Naive thymus-derived CD4-positive, alpha-beta T cell (primary cell): ENCODE measurements around the gene SLC39A11. TPM values are rescaled to one million over a fixed set of nuclear protein-coding genes. Genes with fewer than 3 reads are reported as not detected.
A peak's percentile ranks its signal among the peaks of the same experiment; 100 is the strongest.

Experiments
- ATAC-seq: fragments of 150-1000 bp; cut with Tn5 transposase; 2 replicates; pipeline ENCODE4 v1.10.0; 2021; ENCODE audit warnings: mild to moderate bottlenecking, moderate library complexity
- CTCF ChIA-PET: fragments of 350-600 bp; sonication (Branson Sonifier 250); formaldehyde crosslinking; loops from one replicate; lab custom pipeline; 2021; ENCODE audit warnings: antibody characterized with exemption; lab: Charles Lee
- POLR2A ChIA-PET: fragments of 350-600 bp; sonication (Branson Sonifier 250); formaldehyde crosslinking; loops from one replicate; lab custom pipeline; 2021; ENCODE audit warnings: antibody characterized with exemption, inconsistent platforms; lab: Charles Lee
- DNase-seq, 9 donors: peaks; one replicate each; pipeline versions ENCODE4 v3.0.0 to v3.0.0-alpha.2; 2020 to 2022; ENCODE audit warnings: mixed read lengths in 1 of 9
- H3K27ac ChIP-seq: one replicate; pipeline ENCODE4 v1.7.0; 2013; ENCODE audit warnings: mild to moderate bottlenecking, low read depth, low read length, moderate library complexity
- H3K27me3 ChIP-seq, 2 donors: one replicate each; pipeline ENCODE4 v1.7.0; 2013; ENCODE audit warnings: low read length in 2 of 2, mild to moderate bottlenecking in 2 of 2, moderate library complexity in 2 of 2; ENCODE audit not compliant: control insufficient read depth in 2 of 2, insufficient read depth in 2 of 2
- H3K36me3 ChIP-seq, 3 experiments: 1 replicate in 2 of 3; 2 replicates in 1 of 3; pipeline ENCODE4 v1.7.0; 2013; ENCODE audit warnings: low read length in 3 of 3, mild to moderate bottlenecking in 3 of 3, moderate library complexity in 1 of 3; ENCODE audit not compliant: insufficient read depth in 3 of 3, control insufficient read depth in 2 of 3
- H3K4me1 ChIP-seq, 2 donors: one replicate each; pipeline ENCODE4 v1.7.0; 2013; ENCODE audit warnings: low read length in 2 of 2, mild to moderate bottlenecking in 2 of 2, moderate library complexity in 1 of 2; ENCODE audit not compliant: control insufficient read depth in 2 of 2, insufficient read depth in 2 of 2
- H3K4me3 ChIP-seq: 2 replicates; pipeline ENCODE4 v1.7.0; 2013; ENCODE audit warnings: mild to moderate bottlenecking, low read length
- H3K9me3 ChIP-seq, 3 experiments: 1 replicate in 2 of 3; 2 replicates in 1 of 3; pipeline ENCODE4 v1.7.0; 2013; ENCODE audit warnings: low read length in 3 of 3; ENCODE audit not compliant: control insufficient read depth in 2 of 3
- H3K27ac Mint-ChIP-seq, 9 donors: one replicate each; pipeline ENCODE4 v1.8.0; 2020 to 2022; ENCODE audit warnings: mixed read lengths in 9 of 9, mild to moderate bottlenecking in 8 of 9, moderate library complexity in 5 of 9, inconsistent platforms in 2 of 9
- H3K27me3 Mint-ChIP-seq, 5 donors: one replicate each; pipeline ENCODE4 v1.8.0; 2021 to 2022; ENCODE audit warnings: mixed read lengths in 5 of 5, mild to moderate bottlenecking in 1 of 5
- H3K36me3 Mint-ChIP-seq, 5 donors: one replicate each; pipeline ENCODE4 v1.8.0; 2020 to 2022; ENCODE audit warnings: mixed read lengths in 5 of 5, mild to moderate bottlenecking in 3 of 5, inconsistent platforms in 1 of 5
- H3K4me1 Mint-ChIP-seq, 7 donors: one replicate each; pipeline ENCODE4 v1.8.0; 2020 to 2022; ENCODE audit warnings: mixed read lengths in 7 of 7, mild to moderate bottlenecking in 3 of 7, inconsistent platforms in 1 of 7
- H3K4me3 Mint-ChIP-seq, 10 donors: one replicate each; pipeline ENCODE4 v1.8.0; 2020 to 2022; ENCODE audit warnings: mild to moderate bottlenecking in 10 of 10, mixed read lengths in 10 of 10, moderate library complexity in 6 of 10, inconsistent platforms in 2 of 10
- H3K9me3 Mint-ChIP-seq, 11 donors: one replicate each; pipeline ENCODE4 v1.8.0; 2020 to 2022; ENCODE audit warnings: mixed read lengths in 11 of 11, mild to moderate bottlenecking in 4 of 11, inconsistent platforms in 1 of 11, moderate library complexity in 1 of 11
- intact Hi-C, 2 donors: fragments of 100-400 bp; cut with micrococcal nuclease; formaldehyde crosslinking; loops; one replicate each; pipeline ENCODE4 v1.15.1; 2023
- polyA plus RNA-seq, 2 donors: library from polyadenylated mRNA; unstranded; fragments of 300-500 nt; fragmentation: Illumina TruSeq; gene quantifications; one replicate each; pipeline ENCODE4 v1.2.3, GENCODE V29; 2021
- total RNA-seq, 6 experiments: library from RNA in 5 of 6; stranded (reverse) in 5 of 6; gene quantifications; 1 replicate in 5 of 6; 2 replicates in 1 of 6; pipeline ENCODE4 v1.2.3 and lab custom pipeline; 2021 to 2026

SLC39A11 gene
- total and polyA plus RNA-seq, 7 experiments from 2014 or later, result 8.5 to 36.7 (median 19.8) TPM

DNA sequence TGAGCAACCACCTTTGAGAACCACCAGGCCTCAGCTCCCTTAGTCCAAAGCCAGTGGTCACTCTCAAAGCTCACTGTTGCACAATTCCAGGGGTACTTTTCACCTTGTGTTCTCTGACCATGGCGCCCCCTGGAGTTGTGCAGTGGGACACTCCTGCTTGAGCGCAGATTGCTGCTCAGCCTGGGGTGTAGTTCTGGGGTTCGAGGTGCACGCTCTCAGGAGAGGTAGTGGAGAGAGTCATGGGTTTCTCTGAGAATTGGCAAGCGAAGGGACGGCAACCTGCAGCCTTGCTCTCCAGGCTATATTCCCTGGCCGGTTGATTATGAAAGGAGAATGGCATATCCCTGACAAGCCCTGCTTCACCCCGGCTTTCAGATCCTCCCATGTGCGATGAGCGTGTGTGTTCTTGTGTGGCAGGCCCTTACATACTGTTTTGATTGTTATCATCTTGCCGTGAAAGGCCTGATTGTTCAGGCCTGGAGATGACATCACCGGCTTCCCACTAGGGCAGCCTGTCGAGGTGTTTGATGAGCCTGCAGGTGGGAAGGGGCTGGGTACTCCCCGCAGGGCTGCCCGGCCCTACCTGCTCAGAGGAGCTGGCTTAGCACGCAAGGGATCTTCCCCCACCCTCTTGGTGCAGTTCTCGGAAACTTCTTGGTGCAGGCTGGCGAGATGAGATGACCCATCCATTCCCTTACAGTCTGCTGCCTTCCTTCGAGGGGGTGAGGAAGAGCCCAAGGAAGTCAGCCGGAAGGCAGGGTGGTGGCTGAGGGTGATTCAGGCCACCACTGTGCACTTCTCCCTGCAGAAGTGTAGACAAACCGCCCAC, 431.2 kb downstream of the SLC39A11 start:
- DNase-seq (no peak), ATAC-seq (no peak)
- Mint-ChIP-seq H3K4me3 (no peak overlapping the region), H3K4me1 (no peaks in the 10 kb centered on the region), H3K27me3 (no peaks in the 10 kb centered on the region), H3K9me3 (peaks cover 0 to 4% (median 0%) of the 10 kb centered on the region in 11 donors), H3K36me3 (peaks cover 0 to 5% (median 4%) of the 10 kb centered on the region in 5 donors), H3K27ac (no peak overlapping the region)
- intact Hi-C loops, result no loop called here
- H3K9me3 ChIP-seq, result no peaks in the 10 kb centered on the region
- POLR2A ChIA-PET, result no interaction called here
- H3K36me3 ChIP-seq, result no peaks in the 10 kb centered on the region
- no peak overlapping the region for H3K27ac ChIP-seq
- no peaks in the 10 kb centered on the region for H3K27me3 ChIP-seq
- no peak overlapping the region for H3K4me3 ChIP-seq
- H3K4me1 ChIP-seq, result no peaks in the 10 kb centered on the region
- CTCF ChIA-PET, result no interaction called here

DNA sequence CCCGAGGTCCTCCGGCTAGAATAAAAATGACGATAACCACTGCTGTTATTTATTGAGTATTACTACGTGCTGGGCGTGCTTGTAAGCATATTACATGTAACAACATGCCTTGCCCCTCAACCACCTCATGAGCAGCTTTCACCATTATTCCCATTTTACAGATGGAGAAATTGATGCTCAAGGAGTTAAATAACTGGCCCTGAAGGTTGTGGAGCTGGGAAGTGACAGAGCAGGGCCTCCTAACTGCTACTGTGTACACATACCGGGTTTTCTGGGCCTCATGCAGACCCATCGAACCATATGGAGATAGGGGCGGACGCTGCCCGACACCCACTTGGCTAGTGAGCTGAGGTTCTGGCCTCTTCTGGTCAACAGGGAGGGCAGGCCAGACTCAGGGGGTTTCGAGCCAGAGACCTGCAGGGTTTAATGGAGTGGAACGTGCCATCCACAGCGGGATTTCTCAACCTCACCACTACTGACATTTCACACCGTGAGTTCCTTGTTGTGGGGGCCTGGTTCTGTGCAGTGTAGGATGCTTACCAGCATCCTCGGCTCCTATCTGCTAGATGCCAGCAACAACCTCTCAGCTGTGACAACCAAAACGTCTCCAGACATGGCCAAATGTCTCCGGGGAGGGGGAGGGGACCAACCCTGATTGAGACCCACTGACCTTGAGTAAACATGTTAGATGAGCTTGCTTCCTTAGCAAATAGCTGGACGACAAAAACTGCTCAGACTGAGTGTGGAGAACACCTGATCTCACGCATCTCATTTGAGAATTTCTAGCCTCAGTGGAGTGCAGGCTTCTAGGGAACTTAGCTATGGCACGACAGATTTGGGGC, 432.0 kb downstream of the SLC39A11 start:
- H3K36me3 Mint-ChIP-seq, result peaks cover 0 to 5% (median 4%) of the 10 kb centered on the region in 5 donors
- no peak for ATAC-seq
- Histone ChIP-seq H3K4me3 (no peak overlapping the region), H3K27ac (no peak overlapping the region), H3K36me3 (no peaks in the 10 kb centered on the region), H3K9me3 (no peaks in the 10 kb centered on the region), H3K27me3 (no peaks in the 10 kb centered on the region), H3K4me1 (no peaks in the 10 kb centered on the region)
- no peak overlapping the region for H3K4me3 Mint-ChIP-seq
- H3K4me1 Mint-ChIP-seq, result no peaks in the 10 kb centered on the region
- no peaks in the 10 kb centered on the region for H3K27me3 Mint-ChIP-seq
- intact Hi-C loops, result no loop called here
- H3K27ac Mint-ChIP-seq, result no peak overlapping the region
- DNase-seq, result no peak
- peaks cover 0 to 4% (median 0%) of the 10 kb centered on the region in 11 donors for H3K9me3 Mint-ChIP-seq
- ChIA-PET POLR2A (no interaction called here), CTCF (no interaction called here)

DNA sequence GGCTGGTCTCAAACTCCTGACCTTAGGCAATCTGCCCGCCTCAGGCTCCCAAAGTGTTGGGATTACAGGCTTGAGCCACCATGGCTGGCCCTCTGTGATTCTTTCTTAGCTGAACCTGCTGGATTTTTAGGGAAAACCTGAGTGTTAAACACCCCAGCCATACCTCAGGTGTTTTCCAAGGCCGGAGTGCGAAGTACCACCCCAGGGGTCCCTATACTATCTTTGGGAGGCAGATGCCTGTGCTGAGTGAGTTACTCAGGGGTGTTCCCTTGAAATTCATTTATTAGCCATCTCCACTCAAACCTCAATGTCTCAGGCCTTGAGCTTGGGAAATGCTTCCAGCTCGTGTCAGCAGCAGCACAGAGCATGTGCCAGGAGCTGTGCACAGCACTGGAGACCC, 432.7 kb downstream of the SLC39A11 start:
- DNase-seq (no peak), ATAC-seq (no peak)
- Mint-ChIP-seq H3K27ac (no peak overlapping the region), H3K4me3 (no peak overlapping the region), H3K36me3 (peaks cover 0 to 4% (median 3%) of the 10 kb centered on the region in 5 donors), H3K9me3 (peaks cover 0 to 3% (median 0%) of the 10 kb centered on the region in 11 donors), H3K4me1 (no peaks in the 10 kb centered on the region), H3K27me3 (no peaks in the 10 kb centered on the region)
- POLR2A ChIA-PET, result no interaction called here
- H3K9me3 ChIP-seq, result no peaks in the 10 kb centered on the region
- no peak overlapping the region for H3K4me3 ChIP-seq
- H3K36me3 ChIP-seq, result no peaks in the 10 kb centered on the region
- intact Hi-C loops, result no loop called here
- no peaks in the 10 kb centered on the region for H3K4me1 ChIP-seq
- no peaks in the 10 kb centered on the region for H3K27me3 ChIP-seq
- CTCF ChIA-PET, result no interaction called here
- no peak overlapping the region for H3K27ac ChIP-seq

DNA sequence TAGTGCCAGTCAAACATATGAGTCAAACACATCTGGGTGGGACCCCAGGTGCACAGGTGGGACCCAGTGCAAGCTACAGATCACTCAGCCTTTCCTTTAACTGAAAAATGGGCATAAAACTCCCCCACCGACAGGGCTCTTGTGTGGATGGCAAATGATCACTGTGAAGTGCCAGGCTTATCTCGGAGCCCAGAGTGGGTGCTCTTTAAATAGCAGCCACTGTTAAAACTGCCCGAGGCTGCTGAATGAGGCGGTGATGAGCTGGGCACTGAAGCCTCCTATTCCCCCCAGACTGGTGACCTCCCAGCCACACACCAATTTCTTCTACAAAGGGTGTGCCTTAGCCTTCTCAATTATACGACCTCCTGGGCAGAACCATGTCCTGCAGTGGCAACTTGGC, 433.8 kb downstream of the SLC39A11 start:
- no peaks in the 10 kb centered on the region for H3K36me3 Mint-ChIP-seq
- H3K27me3 Mint-ChIP-seq, result no peaks in the 10 kb centered on the region
- no peak overlapping the region for H3K27ac ChIP-seq
- DNase-seq, result no peak
- ChIA-PET POLR2A (no interaction called here), CTCF (no interaction called here)
- H3K4me1 Mint-ChIP-seq, result no peaks in the 10 kb centered on the region
- H3K9me3 Mint-ChIP-seq, result peaks cover 0 to 3% (median 0%) of the 10 kb centered on the region in 11 donors
- H3K4me3 Mint-ChIP-seq, result no peak overlapping the region
- H3K27me3 ChIP-seq, result no peaks in the 10 kb centered on the region
- ATAC-seq, result no peak
- H3K36me3 ChIP-seq, result no peaks in the 10 kb centered on the region
- intact Hi-C loops, result no loop called here
- no peak overlapping the region for H3K27ac Mint-ChIP-seq
- H3K4me3 ChIP-seq, result no peak overlapping the region
- H3K4me1 ChIP-seq, result no peaks in the 10 kb centered on the region
- no peaks in the 10 kb centered on the region for H3K9me3 ChIP-seq

DNA sequence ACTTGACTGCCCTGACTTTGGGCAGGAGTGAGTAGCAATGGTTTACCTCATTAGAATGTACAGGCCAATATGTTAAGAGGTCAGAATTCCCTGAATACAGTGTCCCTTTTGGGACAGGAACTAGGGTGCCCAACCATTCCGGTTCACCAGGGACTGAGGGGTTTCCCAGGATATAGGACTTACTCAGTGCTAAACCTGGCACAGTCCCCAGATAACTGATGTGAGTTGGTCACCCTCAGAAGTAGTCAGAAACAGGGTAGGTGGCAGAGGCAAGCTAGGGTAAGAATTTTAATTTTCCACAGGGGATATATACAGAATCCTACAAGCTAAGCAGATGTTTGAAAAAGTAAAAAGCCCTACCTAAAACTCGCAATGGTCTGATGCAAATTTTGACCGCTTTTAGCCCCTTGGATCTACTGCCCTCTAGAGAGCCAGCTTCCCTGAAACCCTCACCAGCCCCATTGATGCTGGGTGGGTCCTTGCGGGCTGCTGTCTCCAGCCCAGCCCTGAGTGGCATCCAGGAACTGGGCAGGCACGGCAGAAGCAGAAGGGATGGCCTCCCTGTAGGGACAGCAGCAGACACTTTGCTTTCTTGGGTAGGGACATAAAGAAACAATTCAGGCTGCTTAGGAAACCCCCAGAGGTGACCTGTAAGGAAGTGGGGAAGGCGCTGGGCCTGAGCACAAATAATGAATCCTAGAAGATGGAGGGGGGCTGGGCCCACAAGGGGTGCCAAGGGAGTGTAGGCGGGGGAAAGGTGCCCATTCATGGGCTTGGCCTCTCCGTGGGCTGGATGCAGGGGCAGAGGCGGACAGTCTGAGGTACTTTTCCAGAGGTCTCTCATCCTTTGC, 434.8 kb downstream of the SLC39A11 start:
- Mint-ChIP-seq H3K9me3 (peaks cover 0 to 3% (median 0%) of the 10 kb centered on the region in 11 donors), H3K27me3 (no peaks in the 10 kb centered on the region), H3K4me1 (no peaks in the 10 kb centered on the region), H3K36me3 (no peaks in the 10 kb centered on the region), H3K4me3 (no peak overlapping the region), H3K27ac (no peak overlapping the region)
- no peak for ATAC-seq
- Histone ChIP-seq H3K36me3 (no peaks in the 10 kb centered on the region), H3K4me3 (no peak overlapping the region), H3K9me3 (no peaks in the 10 kb centered on the region), H3K4me1 (no peaks in the 10 kb centered on the region), H3K27me3 (no peaks in the 10 kb centered on the region), H3K27ac (no peak overlapping the region)
- POLR2A ChIA-PET, result no interaction called here
- DNase-seq, result no peak
- intact Hi-C loops, result no loop called here
- CTCF ChIA-PET, result no interaction called here

DNA sequence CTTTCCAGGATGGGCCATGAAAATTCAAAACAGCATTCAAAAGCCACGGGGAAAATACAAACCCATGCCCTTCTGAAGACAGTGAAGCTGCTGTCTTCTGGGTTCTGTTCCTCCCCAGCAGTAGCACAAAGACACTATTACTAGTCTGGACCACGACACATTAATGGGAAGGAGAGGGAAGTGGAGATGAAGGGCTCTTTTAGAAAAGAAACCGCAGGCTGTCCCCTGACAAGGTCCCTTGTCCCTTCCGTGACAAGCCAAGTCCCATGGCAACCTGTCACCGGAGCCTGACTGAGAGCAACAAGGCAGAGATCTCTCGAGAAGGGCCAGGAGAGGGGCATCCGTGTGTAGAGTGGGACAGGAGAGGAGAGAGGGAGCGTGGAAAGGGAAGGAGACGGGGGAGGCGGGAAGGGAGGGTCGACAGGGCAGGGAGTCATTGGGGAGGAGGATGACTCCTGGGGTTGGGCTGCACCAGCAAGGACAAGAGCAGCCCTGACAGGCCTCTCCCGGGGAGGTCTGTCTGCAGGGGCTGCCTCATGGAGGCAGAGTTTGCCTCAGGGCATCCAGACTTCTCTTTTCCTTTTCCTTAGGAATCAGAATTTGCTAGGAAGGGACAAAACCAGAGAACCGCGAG, 436.2 kb downstream of the SLC39A11 start:
- Histone ChIP-seq H3K27me3 (no peaks in the 10 kb centered on the region), H3K4me3 (no peak overlapping the region), H3K36me3 (no peaks in the 10 kb centered on the region), H3K4me1 (no peaks in the 10 kb centered on the region), H3K9me3 (no peaks in the 10 kb centered on the region), H3K27ac (no peak overlapping the region)
- Mint-ChIP-seq H3K36me3 (no peaks in the 10 kb centered on the region), H3K4me3 (no peak overlapping the region), H3K27ac (peak overlapping the region in 1 of 9 donors; percentile 28), H3K27me3 (no peaks in the 10 kb centered on the region), H3K9me3 (peaks cover 0 to 2% (median 0%) of the 10 kb centered on the region in 11 donors), H3K4me1 (no peaks in the 10 kb centered on the region)
- no peak for DNase-seq
- ATAC-seq, result no peak
- intact Hi-C loops, result no loop called here
- CTCF ChIA-PET, result no interaction called here
- POLR2A ChIA-PET, result no interaction called here
